H1 (cell line): ENCODE measurements around the gene ANO2. TPM values are rescaled to one million over a fixed set of nuclear protein-coding genes. Genes with fewer than 3 reads are reported as not detected.

ENCODE experiments used
- CTCF ChIA-PET: fragments of 300-600 bp; sonication (Branson Sonifier 250); formaldehyde crosslinking; loops from one replicate; lab custom pipeline; 2021; ENCODE audit not compliant: partially characterized antibody; lab: Charles Lee
- POLR2A ChIA-PET: fragments of 300-600 bp; sonication (Branson Sonifier 250); formaldehyde crosslinking; loops from one replicate; lab custom pipeline; 2021; ENCODE audit warnings: inconsistent platforms; ENCODE audit not compliant: partially characterized antibody; lab: Charles Lee
- DNase-seq, 2 experiments: peaks; one replicate each; pipeline versions ENCODE4 v3.0.0 to v3.0.0-alpha.2; 2010 to 2022; ENCODE audit warnings: low spot score in 2 of 2, low read depth in 1 of 2, mixed read lengths in 1 of 2
- FAIRE-seq: peaks from 2 replicates; lab custom pipeline; 2011; peaks lifted over from hg19 to GRCh38; lab: Jason Lieb, UNC
- H2AFZ ChIP-seq: 2 replicates; pipeline ENCODE4 v1.8.1; 2012; ENCODE audit warnings: low read length, inconsistent platforms
- H2AK5ac ChIP-seq: 2 replicates; pipeline ENCODE4 v1.6.1; 2013; ENCODE audit warnings: low read depth, low read length
- H2BK120ac ChIP-seq: replicated peaks from 2 replicates; pipeline ENCODE3; 2013; ENCODE audit warnings: low read depth, low read length, inconsistent platforms
- H2BK12ac ChIP-seq: 2 replicates; pipeline ENCODE4 v1.6.1; 2013; ENCODE audit warnings: low read depth, low read length
- H2BK15ac ChIP-seq: 2 replicates; pipeline ENCODE4 v1.6.1; 2013; ENCODE audit warnings: low read length
- H2BK20ac ChIP-seq: 2 replicates; pipeline ENCODE4 v1.6.1; 2013; ENCODE audit warnings: low read length
- H2BK5ac ChIP-seq: 2 replicates; pipeline ENCODE4 v1.6.1; 2013; ENCODE audit warnings: low read depth, low read length
- H3K14ac ChIP-seq: 2 replicates; pipeline ENCODE4 v1.6.1; 2013; ENCODE audit warnings: inconsistent platforms; ENCODE audit not compliant: insufficient read length
- H3K18ac ChIP-seq: 2 replicates; pipeline ENCODE4 v1.6.1; 2013; ENCODE audit warnings: low read length; ENCODE audit errors: extremely low read depth
- H3K23ac ChIP-seq: 2 replicates; pipeline ENCODE4 v1.6.1; 2013; ENCODE audit warnings: inconsistent platforms; ENCODE audit not compliant: insufficient read length
- H3K23me2 ChIP-seq: 2 replicates; pipeline ENCODE4 v1.6.1; 2013; ENCODE audit warnings: low read depth, low read length
- H3K27ac ChIP-seq: 2 replicates; pipeline ENCODE4 v1.6.1; 2011; ENCODE audit warnings: low read depth, low read length, inconsistent platforms
- H3K27me3 ChIP-seq, 4 experiments: replicated peaks in 1 of 4; 1 replicate in 1 of 4; 2 replicates in 3 of 4; pipeline versions ENCODE4 v1.6.1 to v1.8.1; 2011 to 2013; ENCODE audit warnings: low read length in 3 of 4, mild to moderate bottlenecking in 3 of 4, inconsistent platforms in 2 of 4, mixed read lengths in 2 of 4, moderate library complexity in 1 of 4; ENCODE audit not compliant: control insufficient read depth in 3 of 4, insufficient read depth in 3 of 4; ENCODE audit errors: extremely low read depth in 1 of 4
- H3K36me3 ChIP-seq, 4 experiments: 2 replicates each; pipeline versions ENCODE4 v1.6.1 to v1.8.1; 2011 to 2013; ENCODE audit warnings: mild to moderate bottlenecking in 4 of 4, low read length in 3 of 4, moderate library complexity in 2 of 4, control low read depth in 1 of 4, inconsistent platforms in 1 of 4; ENCODE audit not compliant: insufficient read depth in 4 of 4, control insufficient read depth in 2 of 4
- H3K4ac ChIP-seq: replicated peaks from 2 replicates; pipeline ENCODE3; 2013; ENCODE audit warnings: low read length, low read depth, mixed read lengths, inconsistent platforms; ENCODE audit not compliant: insufficient read length
- H3K4me1 ChIP-seq, 4 experiments: replicated peaks in 1 of 4; 1 replicate in 1 of 4; 2 replicates in 3 of 4; pipeline versions ENCODE4 v1.6.1 to v1.8.1; 2011 to 2013; ENCODE audit warnings: low read length in 3 of 4, inconsistent platforms in 2 of 4, mixed read lengths in 1 of 4; ENCODE audit not compliant: insufficient read depth in 4 of 4, control insufficient read depth in 3 of 4
- H3K4me2 ChIP-seq, 2 experiments: 2 replicates each; pipeline versions ENCODE4 v1.6.1 to v1.8.1; 2011 to 2013; ENCODE audit warnings: low read depth in 2 of 2, low read length in 2 of 2, control low read depth in 1 of 2, inconsistent platforms in 1 of 2, mild to moderate bottlenecking in 1 of 2; ENCODE audit not compliant: insufficient read depth in 1 of 2
- H3K4me3 ChIP-seq, 4 experiments: fragments of 200-600, 300-600 bp in 1 of 4; sonication (generic), shearing (Covaris generic), sonication (Bioruptor Twin) in 1 of 4; 2 replicates each; pipeline versions ENCODE4 v1.5.1 to v1.8.1; 2011 to 2016; ENCODE audit warnings: low read length in 4 of 4, low read depth in 3 of 4, control low read depth in 2 of 4, inconsistent platforms in 2 of 4, mild to moderate bottlenecking in 2 of 4, mixed read lengths in 1 of 4, moderate library complexity in 1 of 4; ENCODE audit not compliant: insufficient read depth in 2 of 4; ENCODE audit errors: extremely low read depth in 1 of 4
- H3K56ac ChIP-seq: replicated peaks from 2 replicates; pipeline ENCODE3; 2013; ENCODE audit warnings: low read depth, mild to moderate bottlenecking, mixed read lengths, low read length, inconsistent platforms; ENCODE audit not compliant: insufficient read length
- H3K79me1 ChIP-seq: 2 replicates; pipeline ENCODE4 v1.6.1; 2013; ENCODE audit warnings: low read depth, low read length, control low read depth
- H3K79me2 ChIP-seq, 2 experiments: 2 replicates each; pipeline versions ENCODE4 v1.6.1 to v1.8.1; 2012 to 2013; ENCODE audit warnings: low read length in 2 of 2, mild to moderate bottlenecking in 2 of 2, inconsistent platforms in 1 of 2; ENCODE audit not compliant: insufficient read depth in 2 of 2, control insufficient read depth in 1 of 2
- H3K9ac ChIP-seq, 4 experiments: replicated peaks in 1 of 4; 1 replicate in 1 of 4; 2 replicates in 3 of 4; pipeline versions ENCODE4 v1.6.1 to v1.8.1; 2011 to 2013; ENCODE audit warnings: low read depth in 3 of 4, low read length in 3 of 4, control low read depth in 2 of 4, mild to moderate bottlenecking in 2 of 4, moderate library complexity in 2 of 4, inconsistent platforms in 1 of 4; ENCODE audit errors: extremely low read depth in 1 of 4
- H3K9me3 ChIP-seq, 2 experiments: 2 replicates each; pipeline versions ENCODE4 v1.6.1 to v1.8.1; 2012 to 2013; ENCODE audit warnings: mild to moderate bottlenecking in 2 of 2, moderate library complexity in 2 of 2, control low read depth in 1 of 2, inconsistent platforms in 1 of 2, low read depth in 1 of 2, low read length in 1 of 2, mixed read lengths in 1 of 2; ENCODE audit not compliant: insufficient read depth in 2 of 2
- H4K20me1 ChIP-seq, 2 experiments: replicated peaks in 1 of 2; 2 replicates each; pipeline versions ENCODE3 to v1.8.1; 2011 to 2013; ENCODE audit warnings: inconsistent platforms in 2 of 2, low read length in 2 of 2, mild to moderate bottlenecking in 1 of 2; ENCODE audit not compliant: insufficient read depth in 2 of 2, control insufficient read depth in 1 of 2
- H4K5ac ChIP-seq: 2 replicates; pipeline ENCODE4 v1.6.1; 2013; ENCODE audit warnings: low read length, low read depth, mixed read lengths, inconsistent platforms; ENCODE audit not compliant: insufficient read length
- H4K8ac ChIP-seq: 2 replicates; pipeline ENCODE4 v1.8.0; 2013; ENCODE audit warnings: mild to moderate bottlenecking, moderate library complexity, low read length, inconsistent platforms; ENCODE audit not compliant: insufficient read depth; ENCODE audit errors: extremely low read depth
- H4K91ac ChIP-seq: replicated peaks from 2 replicates; pipeline ENCODE3; 2013; ENCODE audit warnings: low read length, mixed read lengths, inconsistent platforms; ENCODE audit not compliant: insufficient read length
- CREB1 ChIP-seq: IDR thresholded peaks from 2 replicates; pipeline ENCODE4 v1.6.1; 2012; ENCODE audit warnings: inconsistent platforms
- CTBP2 ChIP-seq: IDR thresholded peaks from 2 replicates; pipeline ENCODE4 v1.7.0; 2011; ENCODE audit warnings: borderline replicate concordance, mild to moderate bottlenecking, moderate library complexity, mixed read lengths, low read length; ENCODE audit not compliant: insufficient read depth, insufficient read length
- EP300 ChIP-seq, 2 experiments: IDR thresholded peaks; 1 replicate in 1 of 2; 2 replicates in 1 of 2; pipeline ENCODE4 v1.6.1; 2011 to 2012; ENCODE audit warnings: low read depth in 2 of 2, low read length in 2 of 2, mild to moderate bottlenecking in 2 of 2, borderline replicate concordance in 1 of 2, inconsistent platforms in 1 of 2, moderate library complexity in 1 of 2
- EZH2 ChIP-seq: fragments of 200-600 bp; sonication (generic); IDR thresholded peaks from 2 replicates; pipeline ENCODE4 v1.7.1; 2012; ENCODE audit warnings: low read depth, mild to moderate bottlenecking, moderate library complexity, low read length, inconsistent platforms; ENCODE audit not compliant: severe bottlenecking
- GABPA ChIP-seq: IDR thresholded peaks from 2 replicates; pipeline ENCODE4 v1.6.1; 2011; ENCODE audit warnings: mild to moderate bottlenecking, low read length, moderate library complexity, borderline replicate concordance; ENCODE audit not compliant: insufficient read depth
- RAD21 ChIP-seq, 2 experiments: IDR thresholded peaks in 1 of 2; conservative IDR thresholded peaks in 1 of 2; 2 replicates each; pipeline ENCODE4 v1.6.1; 2011; ENCODE audit warnings: low read depth in 2 of 2, low read length in 2 of 2, improper control_type of control experiment in 1 of 2, inconsistent platforms in 1 of 2, mild to moderate bottlenecking in 1 of 2, moderate library complexity in 1 of 2
- RFX5 ChIP-seq: IDR thresholded peaks from 2 replicates; pipeline ENCODE4 v1.6.1; 2011; ENCODE audit warnings: low read depth, low read length, improper control_type of control experiment, borderline replicate concordance
- SIN3A ChIP-seq, 2 experiments: IDR thresholded peaks in 1 of 2; conservative IDR thresholded peaks in 1 of 2; 2 replicates each; pipeline ENCODE4 v1.6.1; 2011 to 2012; ENCODE audit warnings: low read length in 2 of 2, improper control_type of control experiment in 1 of 2, low read depth in 1 of 2, mild to moderate bottlenecking in 1 of 2
- SIRT6 ChIP-seq: IDR thresholded peaks from one replicate; pipeline ENCODE4 v1.7.1; 2012; ENCODE audit warnings: low read length, inconsistent platforms
- SP4 ChIP-seq: IDR thresholded peaks from 2 replicates; pipeline ENCODE4 v1.6.1; 2012; ENCODE audit warnings: low read length, inconsistent platforms
- SRF ChIP-seq: IDR thresholded peaks from 2 replicates; pipeline ENCODE4 v1.6.1; 2011; ENCODE audit warnings: mild to moderate bottlenecking, low read depth, low read length, moderate library complexity
- TBP ChIP-seq: IDR thresholded peaks from 2 replicates; pipeline ENCODE4 v1.6.1; 2011; ENCODE audit warnings: low read depth, low read length, improper control_type of control experiment
- TCF12 ChIP-seq: IDR thresholded peaks from 2 replicates; pipeline ENCODE4 v1.6.1; 2011; ENCODE audit warnings: low read depth, mild to moderate bottlenecking, low read length
- TEAD4 ChIP-seq: IDR thresholded peaks from 2 replicates; pipeline ENCODE4 v1.6.1; 2012; ENCODE audit warnings: low read depth, low read length, inconsistent platforms, mixed read lengths
- WGBS, 2 experiments: shearing (Covaris generic) in 1 of 2; methylation state at CpG; one replicate each; pipeline versions ENCODE4 v1.1.6 to v1.1.7; 2013 to 2015; ENCODE audit warnings: low lambda C conversion rate in 2 of 2, mixed read lengths in 2 of 2, inconsistent platforms in 1 of 2, low coverage in 1 of 2, missing lambda C conversion rate in 1 of 2; ENCODE audit not compliant: insufficient replicate concordance in 2 of 2, insufficient coverage in 1 of 2, insufficient read length in 1 of 2; ENCODE audit errors: extremely low coverage in 1 of 2, missing lambda C conversion rate in 1 of 2; 5-methylcytosine and 5-hydroxymethylcytosine counted together
- polyA plus RNA-seq, 7 experiments: library from polyadenylated mRNA; depleted of rRNA in 3 of 7; stranded (reverse) in 5 of 7; unstranded in 2 of 7; fragments of >200 nt in 5 of 7; fragments of 200-250 nt in 2 of 7; gene quantifications; 1 replicate in 5 of 7; 2 replicates in 1 of 7; 4 replicates in 1 of 7; pipeline versions ENCODE4 v1.2.1 to v1.2.3, GENCODE V29; 2011 to 2013; ENCODE audit warnings: missing spikeins in 2 of 7, mixed read lengths in 2 of 7
- total RNA-seq: library from RNA; stranded (reverse); fragmentation: NEBNext Ultra II Directional; extraction: Animal tissue kit (Norgen Biotek cat#: 25700); gene quantifications from 2 replicates; pipeline ENCODE4 v1.2.1, GENCODE V29; 2021

Gene ANO2
- total and polyA plus RNA-seq, 2 of the 8 experiments (the other 6 are each of a cell fraction or from before 2014, with no cell fraction given), result 1.9 to 5.5 TPM

- no peak for DNase-seq
- Histone ChIP-seq H4K8ac (no peak overlapping the region), H3K4me2 (no peak overlapping the region), H4K5ac (no peak overlapping the region), H3K18ac (peak overlapping the region; percentile 91; the same call in 1 of the 2 replicates), H2BK120ac (peak overlapping the region; percentile 85), H2AK5ac (peak overlapping the region; percentile 11), H3K9me3 (no peaks in the 10 kb centered on the region), H3K23ac (no peak overlapping the region), H3K36me3 (no peaks in the 10 kb centered on the region), H3K4me1 (peaks cover 5 to 26% (median 10%) of the 10 kb centered on the region in 4 experiments), H2BK5ac (peak overlapping the region; percentile 8; the same call in 1 of the 2 replicates), H3K79me1 (no peaks in the 10 kb centered on the region), H2BK12ac (peak overlapping the region; percentile 86), H3K4me3 (no peak overlapping the region), H2BK20ac (peak overlapping the region; percentile 83), H2BK15ac (0 out of 2 replicates have a peak overlapping the region, but pooled peaks have one; percentile 40), H3K9ac (no peak overlapping the region), H3K56ac (no peak overlapping the region), H2AFZ (no peak overlapping the region), H3K23me2 (no peaks in the 10 kb centered on the region), H4K91ac (peak overlapping the region; percentile 50), H3K79me2 (no peaks in the 10 kb centered on the region), H3K27ac (no peak overlapping the region), H3K4ac (no peak overlapping the region), H3K14ac (no peak overlapping the region), H3K27me3 (peaks cover 0 to 2% (median 0%) of the 10 kb centered on the region in 4 experiments; a peak in 1 of 7 replicates), H4K20me1 (no peaks in the 10 kb centered on the region)
- ChIA-PET POLR2A (no interaction called here), CTCF (interaction anchor here (0.6 to 1.5 kb wide), 4 partner anchors 22 to 404 kb away, joined by 3 to 5 read pairs (median 4); no protein-coding TSS in a partner anchor)
- FAIRE-seq, result no peak
- 88% methylated on average over 7 of the region's 7 CpGs; no CpG with 5 or more reads in 1 of the 2 experiments for WGBS, 2 experiments
- no peak for TF ChIP-seq SIRT6
- TF ChIP-seq SRF, result no peak
- no peak for TF ChIP-seq TEAD4
- no peak for TF ChIP-seq SP4
- no peak for TF ChIP-seq CREB1
- TF ChIP-seq EZH2, result no peak
- TF ChIP-seq TBP, result no peak
- no peak for TF ChIP-seq EP300 (IDR thresholded peaks at IDR 0.05; ENCODE audit: borderline replicate concordance in 1 of 2, low read depth in 2 of 2, low read length in 2 of 2)
- TF ChIP-seq RAD21 (IDR thresholded peaks at IDR 0.05 in 1 of 2, conservative IDR thresholded peaks at IDR 0.05 in 1 of 2; ENCODE audit: low read depth in 2 of 2, low read length in 2 of 2), result no peak
- no peak for TF ChIP-seq TCF12
- no peak for TF ChIP-seq CTBP2
- TF ChIP-seq SIN3A (conservative IDR thresholded peaks at IDR 0.05 in 1 of 2, IDR thresholded peaks at IDR 0.05 in 1 of 2; ENCODE audit: low read depth in 1 of 2, low read length in 2 of 2), result no peak
- no peak for TF ChIP-seq GABPA
- TF ChIP-seq RFX5, result no peak
Measured at GRCh38 chr12:5588176-5588575, 356.9 kb downstream of the ANO2 start.
